ENCODE measurements around the gene HOXB7. TPM values are rescaled to one million over a fixed set of nuclear protein-coding genes. Genes with fewer than 3 reads are reported as not detected.

The HOXB7 gene
- total RNA-seq, 4 donors from 2014 or later = 5.3 to 11.5 (median 8.4) TPM

DNA sequence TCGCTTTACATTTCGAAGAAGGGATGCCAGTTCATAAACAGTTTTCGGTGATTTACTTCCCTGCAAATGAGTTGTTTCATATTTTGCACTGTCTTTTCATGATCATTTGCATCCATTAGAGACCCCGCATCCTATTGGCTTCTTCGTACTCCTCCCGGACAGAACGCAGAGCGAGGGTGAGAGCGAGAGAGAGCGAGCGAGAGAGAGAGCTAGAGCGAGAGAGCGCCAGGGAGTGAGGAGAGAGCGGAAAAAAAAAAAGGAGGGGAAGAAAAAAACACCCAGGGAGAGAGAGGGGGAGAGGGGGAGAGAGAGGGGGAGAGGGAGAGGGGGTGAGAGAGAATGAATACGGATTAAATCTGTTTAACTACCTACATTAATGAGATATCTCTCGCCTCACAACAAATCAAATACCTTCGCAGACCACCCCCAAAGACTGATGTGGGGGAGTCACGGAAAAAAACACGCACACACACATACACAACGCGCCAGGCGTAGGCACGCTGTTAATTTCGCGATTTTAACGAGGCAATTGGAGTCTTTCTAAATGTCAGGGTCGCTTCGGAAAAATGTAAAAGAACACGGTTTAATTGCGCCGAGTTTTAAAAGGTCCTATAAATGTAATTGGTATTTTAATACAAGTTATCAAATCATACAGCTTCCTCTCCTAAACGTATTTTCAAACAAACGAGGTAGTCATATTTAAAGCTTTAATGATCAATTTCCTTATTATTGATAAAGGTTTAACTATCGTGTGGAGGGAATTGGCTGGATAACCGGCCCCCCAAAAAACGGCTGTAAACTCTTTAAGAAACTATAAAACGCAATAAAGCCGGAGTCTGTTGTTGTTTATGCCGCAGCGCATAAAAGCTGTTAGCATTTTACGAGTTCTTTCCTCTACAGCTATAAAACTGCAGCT lies 4.5 kb upstream of the HOXB7 start, which contains the start of gene HOXB8:
HOXB8 (minus strand) TSS at position 246 of the 916 bp plus-strand sequence. CDS start 588 bp downstream, outside the sequence.
- TF ChIP-seq, protein P1, sequence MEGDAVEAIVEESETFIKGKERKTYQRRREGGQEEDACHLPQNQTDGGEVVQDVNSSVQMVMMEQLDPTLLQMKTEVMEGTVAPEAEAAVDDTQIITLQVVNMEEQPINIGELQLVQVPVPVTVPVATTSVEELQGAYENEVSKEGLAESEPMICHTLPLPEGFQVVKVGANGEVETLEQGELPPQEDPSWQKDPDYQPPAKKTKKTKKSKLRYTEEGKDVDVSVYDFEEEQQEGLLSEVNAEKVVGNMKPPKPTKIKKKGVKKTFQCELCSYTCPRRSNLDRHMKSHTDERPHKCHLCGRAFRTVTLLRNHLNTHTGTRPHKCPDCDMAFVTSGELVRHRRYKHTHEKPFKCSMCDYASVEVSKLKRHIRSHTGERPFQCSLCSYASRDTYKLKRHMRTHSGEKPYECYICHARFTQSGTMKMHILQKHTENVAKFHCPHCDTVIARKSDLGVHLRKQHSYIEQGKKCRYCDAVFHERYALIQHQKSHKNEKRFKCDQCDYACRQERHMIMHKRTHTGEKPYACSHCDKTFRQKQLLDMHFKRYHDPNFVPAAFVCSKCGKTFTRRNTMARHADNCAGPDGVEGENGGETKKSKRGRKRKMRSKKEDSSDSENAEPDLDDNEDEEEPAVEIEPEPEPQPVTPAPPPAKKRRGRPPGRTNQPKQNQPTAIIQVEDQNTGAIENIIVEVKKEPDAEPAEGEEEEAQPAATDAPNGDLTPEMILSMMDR (IDR thresholded peaks at IDR 0.05) = no peak
- ATAC-seq (ENCODE audit: low FRiP score) = no peak

DNA sequence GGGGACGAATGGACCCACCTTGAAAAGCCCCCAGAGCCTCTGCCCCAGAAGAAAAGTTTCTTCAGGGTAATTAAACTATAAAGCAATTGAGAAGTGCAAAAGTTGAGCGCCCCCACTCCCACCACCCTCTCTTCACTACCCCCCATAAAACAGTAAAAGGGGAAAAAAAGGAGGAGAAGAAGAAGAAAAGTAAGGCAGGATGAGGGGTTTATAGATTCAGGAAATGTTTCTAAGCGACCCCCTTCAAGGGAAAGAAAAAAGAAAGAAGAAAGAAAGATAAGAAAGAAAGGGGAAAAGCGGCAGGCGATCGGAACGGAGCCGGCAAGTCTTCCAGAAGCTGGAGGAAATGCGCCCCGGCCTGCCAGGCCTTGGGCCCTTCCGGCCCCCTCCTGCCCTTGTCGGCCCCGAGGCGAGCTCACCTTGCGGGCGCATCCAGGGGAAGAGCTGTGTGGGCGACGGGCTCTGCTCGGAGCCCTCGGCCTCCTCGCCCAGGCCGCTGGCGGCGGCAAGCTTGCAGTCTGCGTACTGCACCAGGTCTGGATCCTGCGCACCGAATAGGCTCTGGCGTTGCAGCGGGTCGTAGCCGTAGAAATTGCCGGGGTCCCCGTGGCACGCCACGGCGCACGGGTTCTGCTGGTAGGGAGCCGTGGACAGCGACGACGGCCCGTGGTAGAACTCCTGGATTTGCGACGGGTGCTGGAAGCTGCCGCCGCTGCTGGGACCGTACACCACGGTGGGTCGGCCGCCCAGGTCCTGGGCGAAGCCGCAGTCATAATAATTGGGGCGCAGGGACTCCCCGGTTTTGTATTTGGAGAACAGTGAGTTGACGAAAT lies 3.3 kb upstream of the HOXB7 start:
- ATAC-seq (ENCODE audit: low FRiP score) = no peak
- TF ChIP-seq, protein P1 (IDR thresholded peaks at IDR 0.05) = no peak
- no peak for DNase-seq (ENCODE audit: low spot score)

More for the DNA sequence above, 4.5 kb upstream of the HOXB7 start, which contains the start of gene HOXB8:
- DNase-seq (ENCODE audit: low spot score) = no peak

DNA sequence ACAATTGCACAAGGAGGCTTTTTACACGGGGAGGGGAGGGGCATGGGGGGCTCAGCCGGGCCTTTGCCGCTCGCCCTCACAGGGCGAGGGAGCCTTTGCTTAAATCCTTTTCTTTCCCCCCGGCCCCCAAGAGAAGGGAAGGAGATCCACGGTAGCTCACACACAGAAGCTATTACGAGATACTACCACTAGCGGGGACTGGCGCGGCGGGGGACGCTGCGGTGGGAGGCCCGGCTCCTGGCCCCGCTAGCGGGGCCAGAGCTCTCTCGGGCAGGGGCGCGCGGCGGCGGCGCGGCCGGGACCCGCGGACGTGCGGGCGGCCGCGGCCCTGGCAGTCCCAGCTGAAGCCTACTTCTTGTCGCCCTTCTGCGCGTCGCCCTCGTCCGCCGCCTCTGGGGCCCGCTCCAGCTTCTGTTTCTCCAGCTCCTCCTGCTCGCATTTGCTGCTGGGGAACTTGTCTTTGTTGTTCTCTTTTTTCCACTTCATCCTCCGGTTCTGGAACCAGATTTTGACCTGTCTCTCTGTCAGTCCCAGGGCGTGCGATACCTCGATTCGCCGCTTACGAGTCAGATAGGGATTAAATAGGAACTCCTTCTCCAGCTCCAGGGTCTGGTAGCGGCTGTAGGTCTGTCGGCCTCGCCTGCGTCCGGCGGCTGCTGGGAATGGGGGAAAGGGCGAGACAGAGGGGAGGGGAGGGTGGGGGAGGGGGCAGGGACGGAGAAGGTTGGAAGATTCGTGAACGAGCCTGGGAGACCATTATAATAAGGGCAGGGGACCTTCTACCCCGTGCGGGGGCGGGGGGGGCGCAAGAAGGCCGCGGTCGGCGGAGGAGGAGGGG lies 2.3 kb upstream of the HOXB7 start:
- TF ChIP-seq, protein P1 (IDR thresholded peaks at IDR 0.05) = no peak
- DNase-seq (ENCODE audit: low spot score) (no peak), ATAC-seq (ENCODE audit: low FRiP score) (peak; percentile 28)

GRCh38 chr17:48612456-48612853 lies 1.6 kb upstream of the HOXB7 start:
- TF ChIP-seq, protein P1 (IDR thresholded peaks at IDR 0.05) = no peak
- ATAC-seq (ENCODE audit: low FRiP score) (no peak), DNase-seq (ENCODE audit: low spot score) (no peak)

DNA sequence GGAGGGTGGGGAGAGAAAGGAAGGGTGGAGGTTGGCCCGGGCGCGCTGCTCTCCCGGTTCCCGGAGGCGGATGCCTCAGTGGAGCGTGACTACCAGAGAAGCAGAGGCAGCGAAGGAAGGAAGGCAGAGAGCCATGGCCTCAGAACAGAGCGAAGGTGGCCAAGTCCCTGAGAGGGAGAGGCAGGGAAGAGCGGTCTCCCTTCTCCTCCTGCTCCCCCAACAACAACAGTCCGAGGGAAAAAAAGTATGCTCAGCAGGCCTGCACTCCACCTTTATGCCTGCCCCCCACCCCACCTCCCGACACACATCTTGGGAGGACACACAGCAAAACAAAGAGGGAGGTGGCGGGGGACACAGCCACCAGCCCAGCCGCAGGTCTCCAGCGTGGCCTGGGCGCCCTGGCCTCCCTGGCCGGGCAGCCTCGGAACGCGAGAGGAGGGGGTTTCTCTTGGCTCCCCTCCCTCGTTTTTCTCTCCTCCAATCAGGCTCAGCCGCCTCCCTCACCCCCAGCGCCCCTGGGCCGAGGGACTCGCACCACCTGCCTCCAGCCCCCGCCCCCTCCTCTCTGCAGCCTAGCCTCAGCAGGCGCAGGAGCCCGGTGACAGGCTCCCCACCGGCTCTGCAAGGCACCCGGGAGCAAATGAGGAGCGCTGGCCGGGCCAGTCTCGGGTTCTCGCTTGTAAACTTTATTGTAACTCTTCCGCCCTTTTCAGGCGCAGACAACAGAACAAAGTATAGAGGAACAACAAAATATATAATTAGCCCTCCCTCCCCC lies 1.1 kb upstream of the HOXB7 start:
- no peak for ATAC-seq (ENCODE audit: low FRiP score)
- TF ChIP-seq, protein P1 (IDR thresholded peaks at IDR 0.05) = no peak
- DNase-seq (ENCODE audit: low spot score) = no peak

GRCh38 chr17:48611213-48611612 lies 396 bp upstream of the HOXB7 start:
- DNase-seq (ENCODE audit: low spot score) = no peak
- TF ChIP-seq, protein P1 (IDR thresholded peaks at IDR 0.05) = no peak
- ATAC-seq (ENCODE audit: low FRiP score) = no peak

All from omental fat pad (tissue), 4 donors.